Stimulated activated CD8-positive, alpha-beta memory T cell treated with anti-CD3 and anti-CD28 coated beads, Interleukin-2, amount 100 ng/mL, for 1 hour (primary cell): ENCODE data around the gene HNRNPH1.
"Not testable (repeated sequence)": the region's sequence is repeated elsewhere in the genome, so short reads cannot be mapped to it uniquely, and the experiment has no call there.

Experiments
- DNase-seq, 2 donors: peaks; one replicate each; pipeline ENCODE4 v3.0.0-alpha.2; 2020; ENCODE audit warnings: low read depth in 2 of 2

Gene HNRNPH1

DNA sequence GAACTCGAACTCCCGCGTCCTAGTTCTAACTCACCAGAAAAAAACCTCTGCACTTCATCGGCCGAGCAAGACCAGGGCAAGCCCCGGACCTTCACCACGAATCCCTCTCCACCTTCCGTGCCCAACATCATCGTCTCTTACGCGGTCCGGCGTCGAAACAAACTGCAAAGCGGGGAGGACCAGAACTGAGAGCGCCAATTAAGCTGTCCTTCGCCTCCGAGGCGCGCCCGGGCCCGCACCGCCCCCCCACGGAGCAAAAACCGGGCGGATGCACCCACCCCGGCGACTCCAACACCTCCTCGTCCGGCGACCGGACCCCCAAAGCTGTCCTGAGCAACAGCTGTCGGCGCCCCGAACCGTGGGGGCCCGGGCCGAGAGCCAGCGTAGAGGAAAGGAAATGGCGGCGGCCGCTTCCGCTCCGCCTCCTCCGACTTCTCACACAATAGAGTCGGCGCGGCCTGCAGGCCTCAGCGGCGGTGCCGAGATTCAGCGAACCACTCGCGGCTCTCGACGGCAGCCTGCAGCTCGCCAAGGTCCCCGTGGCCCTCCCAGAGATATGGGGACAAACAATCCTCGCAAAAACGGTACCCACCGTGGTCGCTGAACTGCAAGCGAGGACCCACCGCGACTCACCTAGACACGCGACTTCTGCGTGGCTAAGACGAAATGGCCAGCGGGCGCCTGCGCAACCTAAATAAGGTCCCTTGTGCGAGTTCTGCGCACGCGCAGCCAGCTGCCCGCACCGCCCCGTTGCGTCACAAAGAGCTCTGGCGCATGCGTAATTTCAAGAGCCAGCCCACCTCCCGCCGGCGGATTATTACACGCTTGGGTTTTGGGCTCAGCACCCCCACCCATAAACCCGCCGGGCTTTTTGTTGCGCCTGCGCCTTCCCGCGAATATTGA is at the start of gene HNRNPH1:
TSS of gene HNRNPH1 (minus strand) at position 669 of the 903 bp plus-strand sequence. CDS start at position 131, 538 bp downstream.
- peak; percentile 96 to 98 for DNase-seq

GRCh38 chr5:179668391-179668790 is 44.9 kb upstream of the HNRNPH1 start:
- no peak for DNase-seq

GRCh38 chr5:179661647-179662046 is 38.2 kb upstream of the HNRNPH1 start:
- DNase-seq, result not testable (repeated sequence)

DNA sequence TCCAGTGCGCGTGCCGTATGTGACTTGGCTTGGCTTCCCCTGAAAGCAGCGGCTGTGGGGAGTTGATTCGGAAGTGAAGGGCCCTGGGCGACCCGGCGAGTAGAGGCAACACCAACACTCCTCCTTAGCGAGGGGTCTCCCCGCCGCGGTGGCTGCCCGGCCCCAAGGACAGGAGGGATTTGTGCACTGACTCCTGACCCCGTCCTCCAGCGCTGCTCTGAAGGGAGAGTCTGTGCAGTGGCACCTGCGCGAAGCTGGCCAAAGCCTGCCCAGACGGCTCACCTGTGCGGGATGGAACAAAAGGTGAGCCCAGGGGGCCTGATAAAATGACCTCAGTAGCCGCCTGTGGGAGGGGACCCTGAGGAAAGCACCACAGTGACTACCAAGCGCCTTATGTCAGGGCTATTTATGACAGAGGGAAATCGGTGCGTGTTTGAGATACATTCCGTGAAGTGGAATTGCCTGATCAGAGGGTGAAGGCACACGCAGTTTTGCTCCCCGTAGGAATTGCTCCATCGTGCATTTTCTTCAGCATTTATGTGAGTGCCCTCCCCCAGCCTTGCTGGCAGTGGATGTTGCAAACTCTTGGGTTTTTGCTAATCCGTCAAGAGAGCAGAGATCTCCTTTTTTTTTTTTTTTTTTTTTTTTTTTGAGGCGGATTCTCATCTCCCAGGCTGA is 34.8 kb upstream of the HNRNPH1 start:
- DNase-seq, result not testable (repeated sequence)

- DNase-seq, result not testable (repeated sequence)
Observed at GRCh38 chr5:179657302-179658178, 34.1 kb upstream of the HNRNPH1 start.

- not testable (repeated sequence) for DNase-seq
Observed at GRCh38 chr5:179653135-179653534, 29.7 kb upstream of the HNRNPH1 start.

GRCh38 chr5:179650245-179650644 is 26.8 kb upstream of the HNRNPH1 start:
- not testable (repeated sequence) for DNase-seq

DNA sequence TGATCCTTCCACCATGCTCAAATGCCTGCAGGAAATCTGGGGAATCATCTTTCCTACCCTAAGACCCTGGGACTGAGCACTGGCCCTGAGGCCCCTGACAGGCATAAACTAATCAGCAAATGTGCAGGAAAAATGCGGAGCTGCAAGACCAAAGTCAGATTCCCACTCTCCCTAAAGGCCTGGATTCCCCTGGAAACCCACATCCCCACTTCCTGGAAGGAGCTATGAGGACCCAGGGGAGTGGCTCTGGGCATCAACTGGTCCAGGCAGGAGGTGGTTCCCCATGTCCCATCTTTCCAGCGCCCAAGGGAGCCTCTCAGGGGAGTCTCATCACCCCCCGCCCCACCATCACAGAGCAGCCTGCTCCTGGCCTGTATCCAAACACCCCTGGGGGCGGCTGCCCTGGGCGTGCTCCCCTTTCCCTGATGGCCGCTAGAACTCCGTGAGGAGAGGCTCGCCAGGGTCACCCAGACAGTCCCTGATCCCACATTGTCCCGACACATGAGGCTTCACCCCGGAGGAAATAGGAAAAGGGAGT is 25.8 kb upstream of the HNRNPH1 start:
- not testable (repeated sequence) for DNase-seq

- DNase-seq, result no peak
Observed at GRCh38 chr5:179648410-179648809, 24.9 kb upstream of the HNRNPH1 start.

DNA sequence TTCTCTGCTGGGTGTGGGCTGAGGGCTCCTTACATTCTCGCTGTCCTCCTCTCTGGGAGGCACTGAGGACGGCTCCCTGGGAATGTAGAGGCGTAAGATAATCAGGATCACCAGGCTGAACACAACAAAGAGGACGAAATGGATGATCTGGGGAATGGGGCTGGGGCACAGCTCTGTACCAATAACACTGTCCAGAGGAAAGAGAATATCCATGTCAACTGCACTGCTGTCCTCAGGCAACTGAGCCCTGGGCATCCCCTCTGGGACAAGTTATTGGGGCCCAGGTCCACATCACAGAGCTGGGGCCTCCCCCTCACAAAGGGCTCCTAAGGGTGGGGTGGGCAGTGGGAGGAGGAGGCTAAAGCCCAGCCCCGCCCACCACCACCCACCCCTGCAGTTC is 21.3 kb upstream of the HNRNPH1 start:
- not testable (repeated sequence) for DNase-seq

- not testable (repeated sequence) for DNase-seq
Observed at GRCh38 chr5:179643141-179643920, 19.9 kb upstream of the HNRNPH1 start.

DNA sequence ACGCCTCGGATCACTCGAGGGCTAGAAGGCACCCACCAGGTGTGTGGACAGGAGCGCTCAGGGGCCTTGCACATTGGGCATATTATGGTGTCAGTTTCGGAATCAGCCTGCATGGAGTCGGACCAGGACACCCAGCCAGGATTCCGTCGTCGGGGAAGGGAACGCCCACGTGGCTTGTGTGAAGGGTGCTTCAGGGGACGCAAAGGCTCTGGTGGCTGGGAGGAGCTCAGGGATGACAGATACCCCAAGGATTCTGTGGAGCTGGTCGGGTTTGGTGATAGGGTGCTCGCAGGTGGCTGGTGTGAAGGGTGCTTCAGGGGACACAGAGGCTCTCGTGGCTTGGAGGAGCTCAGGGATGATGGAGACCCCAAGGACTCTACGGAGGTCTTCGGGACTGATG is 19.2 kb upstream of the HNRNPH1 start:
- not testable (repeated sequence) for DNase-seq

- not testable (repeated sequence) for DNase-seq
Observed at GRCh38 chr5:179641745-179642144, 18.3 kb upstream of the HNRNPH1 start.

DNA sequence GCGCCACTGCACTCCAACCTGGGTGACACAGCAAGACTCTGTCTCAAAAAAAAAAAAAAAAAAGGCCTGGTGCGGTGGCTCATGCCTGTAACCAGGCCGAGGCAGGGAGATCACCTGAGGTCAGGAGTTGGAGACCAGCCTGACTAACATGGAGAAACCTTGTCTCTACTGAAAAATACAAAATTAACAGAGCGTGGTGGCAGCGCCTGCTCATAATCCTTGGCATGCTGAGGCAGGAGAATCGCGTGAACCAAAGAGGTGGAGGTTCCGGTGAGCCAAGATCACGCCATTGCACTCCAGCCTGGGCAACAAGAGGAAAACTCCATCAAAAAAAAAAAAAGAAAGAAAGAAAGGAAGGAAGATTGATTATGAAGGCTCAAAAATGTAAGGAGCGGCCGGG is 15.8 kb upstream of the HNRNPH1 start:
- DNase-seq, result not testable (repeated sequence)

- DNase-seq, result not testable (repeated sequence)
Observed at GRCh38 chr5:179634370-179635172, 11.1 kb upstream of the HNRNPH1 start.

- not testable (repeated sequence) for DNase-seq
Observed at GRCh38 chr5:179633501-179634369, 10.3 kb upstream of the HNRNPH1 start.

DNA sequence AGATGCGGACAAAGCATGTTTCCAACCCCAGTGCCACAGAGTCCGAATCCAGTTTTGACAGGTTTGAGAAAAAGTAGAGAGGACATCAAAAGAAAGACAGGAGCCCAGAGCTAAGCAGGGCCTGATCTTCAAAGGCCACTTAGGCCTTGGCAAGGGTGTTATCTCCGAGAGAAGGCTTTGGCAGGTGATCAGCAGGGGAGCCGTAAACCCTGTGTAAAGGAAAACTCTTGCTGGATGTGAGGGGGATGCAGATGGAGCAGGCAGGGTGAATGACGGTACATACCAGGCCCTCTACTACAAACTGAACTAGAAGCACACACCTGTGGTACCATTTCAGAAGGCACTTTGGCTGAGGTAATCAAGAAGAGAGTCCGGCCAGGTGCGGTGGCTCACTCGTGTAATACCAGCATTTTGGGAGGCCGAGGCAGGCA is 1.4 kb upstream of the HNRNPH1 start:
- no peak for DNase-seq

DNA sequence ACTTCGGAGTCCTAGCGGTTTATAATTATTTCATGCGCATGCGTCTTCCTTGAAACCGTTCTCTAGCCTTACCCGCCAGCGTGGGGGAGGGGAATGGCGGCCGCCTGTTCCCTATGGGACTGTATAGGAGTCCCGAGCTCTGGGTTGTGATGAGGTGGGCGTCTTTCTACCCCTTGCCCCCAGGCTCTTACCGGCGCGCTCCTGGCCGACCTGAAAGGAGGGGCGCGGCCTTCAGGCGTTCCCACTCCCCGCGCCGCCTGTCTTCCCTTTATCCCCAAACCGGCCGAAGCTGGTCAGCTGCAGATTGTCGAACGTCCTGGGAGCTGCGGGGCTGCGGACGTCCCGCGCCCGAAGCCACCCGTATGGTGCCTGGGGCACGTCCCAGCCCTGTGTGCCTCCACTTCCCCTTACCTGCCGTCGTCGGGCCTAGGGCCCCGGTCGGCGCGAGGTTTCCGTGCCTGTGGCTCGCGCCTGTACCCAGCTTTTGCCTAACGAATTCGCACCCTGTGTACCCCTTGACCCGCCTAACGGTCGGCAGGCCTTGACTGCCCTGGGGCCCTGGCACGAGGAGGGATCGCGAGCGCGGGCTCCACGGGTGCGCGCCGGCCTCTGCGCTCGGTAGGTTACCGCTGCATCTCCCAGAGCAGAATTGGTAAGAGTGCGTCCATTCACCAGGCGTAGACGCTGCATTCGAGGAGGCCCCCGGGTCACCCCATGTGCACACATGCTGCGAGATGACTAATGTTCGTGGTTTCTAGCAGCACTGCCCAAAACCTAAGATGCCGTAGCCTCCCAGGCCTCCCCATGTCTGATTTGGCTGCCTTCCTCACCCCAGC is 653 bp upstream of the HNRNPH1 start:
- DNase-seq, result peak in 1 of 2 donors; percentile 24
